HEK293 (cell line): ENCODE measurements around the gene SVOPL.

ENCODE experiments used
- REST ChIP-seq: fragments of 450-650 bp; formaldehyde crosslinking; IDR thresholded peaks from 2 replicates; pipeline ENCODE4 v1.5.1; 2016; ENCODE audit warnings: missing biosample characterization, missing genetic modification characterization
- SALL2 ChIP-seq: fragments of 450-650 bp; formaldehyde crosslinking; IDR thresholded peaks from 2 replicates; pipeline ENCODE4 v1.5.0; 2017; ENCODE audit warnings: missing biosample characterization, mild to moderate bottlenecking, missing genetic modification characterization, borderline replicate concordance
- SETDB1 ChIP-seq: IDR thresholded peaks from one replicate; pipeline ENCODE4 v1.6.1; 2017; ENCODE audit warnings: mild to moderate bottlenecking, low read length, moderate library complexity, mixed read lengths; ENCODE audit not compliant: insufficient read length
- SP7 ChIP-seq: fragments of 450-650 bp; formaldehyde crosslinking; IDR thresholded peaks from 2 replicates; pipeline ENCODE4 v1.5.1; 2016; ENCODE audit warnings: missing biosample characterization, missing genetic modification characterization
- ZBTB1 ChIP-seq: fragments of 450-650 bp; formaldehyde crosslinking; IDR thresholded peaks from 2 replicates; pipeline ENCODE4 v1.5.1; 2016; ENCODE audit warnings: missing biosample characterization, missing genetic modification characterization
- ZBTB10 ChIP-seq: fragments of 450-650 bp; formaldehyde crosslinking; IDR thresholded peaks from 2 replicates; pipeline ENCODE4 v1.5.1; 2016; ENCODE audit warnings: missing biosample characterization, missing genetic modification characterization
- ZNF146 ChIP-seq: fragments of 450-650 bp; formaldehyde crosslinking; IDR thresholded peaks from 2 replicates; pipeline ENCODE4 v1.5.1; 2016; ENCODE audit warnings: missing biosample characterization, missing genetic modification characterization
- ZNF23 ChIP-seq: fragments of 450-650 bp; formaldehyde crosslinking; IDR thresholded peaks from 2 replicates; pipeline ENCODE4 v1.5.1; 2016; ENCODE audit warnings: missing biosample characterization, missing genetic modification characterization, borderline replicate concordance
- ZNF558 ChIP-seq: fragments of 450-650 bp; formaldehyde crosslinking; IDR thresholded peaks from 2 replicates; pipeline ENCODE4 v1.5.1; 2016; ENCODE audit warnings: missing biosample characterization, missing genetic modification characterization
- ZNF830 ChIP-seq: fragments of 450-650 bp; IDR thresholded peaks from 2 replicates; pipeline ENCODE4 v1.5.0; 2018; ENCODE audit warnings: missing biosample characterization, missing genetic modification characterization, low read depth, mild to moderate bottlenecking, moderate library complexity
- TF ChIP-seq, protein P1 (sequence below): fragments of 450-650 bp; formaldehyde crosslinking; IDR thresholded peaks from 2 replicates; pipeline ENCODE4 v1.5.1; 2016; ENCODE audit warnings: missing biosample characterization, missing genetic modification characterization
- TF ChIP-seq, protein P2 (sequence below): fragments of 450-650 bp; formaldehyde crosslinking; IDR thresholded peaks from 2 replicates; pipeline ENCODE4 v1.5.1; 2017; ENCODE audit warnings: missing biosample characterization, missing genetic modification characterization

GRCh38 chr7:138741453-138741735, 40.2 kb upstream of the SVOPL start:
- TF ChIP-seq, protein P1, sequence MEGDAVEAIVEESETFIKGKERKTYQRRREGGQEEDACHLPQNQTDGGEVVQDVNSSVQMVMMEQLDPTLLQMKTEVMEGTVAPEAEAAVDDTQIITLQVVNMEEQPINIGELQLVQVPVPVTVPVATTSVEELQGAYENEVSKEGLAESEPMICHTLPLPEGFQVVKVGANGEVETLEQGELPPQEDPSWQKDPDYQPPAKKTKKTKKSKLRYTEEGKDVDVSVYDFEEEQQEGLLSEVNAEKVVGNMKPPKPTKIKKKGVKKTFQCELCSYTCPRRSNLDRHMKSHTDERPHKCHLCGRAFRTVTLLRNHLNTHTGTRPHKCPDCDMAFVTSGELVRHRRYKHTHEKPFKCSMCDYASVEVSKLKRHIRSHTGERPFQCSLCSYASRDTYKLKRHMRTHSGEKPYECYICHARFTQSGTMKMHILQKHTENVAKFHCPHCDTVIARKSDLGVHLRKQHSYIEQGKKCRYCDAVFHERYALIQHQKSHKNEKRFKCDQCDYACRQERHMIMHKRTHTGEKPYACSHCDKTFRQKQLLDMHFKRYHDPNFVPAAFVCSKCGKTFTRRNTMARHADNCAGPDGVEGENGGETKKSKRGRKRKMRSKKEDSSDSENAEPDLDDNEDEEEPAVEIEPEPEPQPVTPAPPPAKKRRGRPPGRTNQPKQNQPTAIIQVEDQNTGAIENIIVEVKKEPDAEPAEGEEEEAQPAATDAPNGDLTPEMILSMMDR = no peak
- TF ChIP-seq ZNF558 (tag by site-specific recombination) (no peak), ZNF23 (no peak), SALL2 (tag by site-specific recombination) (no peak), ZBTB1 (no peak), ZNF146 (no peak), ZBTB10 (tag by site-specific recombination) (no peak), SP7 (tag by site-specific recombination) (no peak), REST (tag by site-specific recombination) (no peak), SETDB1 (no peak), ZNF830 (no peak)
- TF ChIP-seq, protein P2, sequence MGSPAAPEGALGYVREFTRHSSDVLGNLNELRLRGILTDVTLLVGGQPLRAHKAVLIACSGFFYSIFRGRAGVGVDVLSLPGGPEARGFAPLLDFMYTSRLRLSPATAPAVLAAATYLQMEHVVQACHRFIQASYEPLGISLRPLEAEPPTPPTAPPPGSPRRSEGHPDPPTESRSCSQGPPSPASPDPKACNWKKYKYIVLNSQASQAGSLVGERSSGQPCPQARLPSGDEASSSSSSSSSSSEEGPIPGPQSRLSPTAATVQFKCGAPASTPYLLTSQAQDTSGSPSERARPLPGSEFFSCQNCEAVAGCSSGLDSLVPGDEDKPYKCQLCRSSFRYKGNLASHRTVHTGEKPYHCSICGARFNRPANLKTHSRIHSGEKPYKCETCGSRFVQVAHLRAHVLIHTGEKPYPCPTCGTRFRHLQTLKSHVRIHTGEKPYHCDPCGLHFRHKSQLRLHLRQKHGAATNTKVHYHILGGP (tag by site-specific recombination) = no peak
